GM11168 (cell line): ENCODE measurements around the gene TMBIM6.

Experiments
- in situ Hi-C: fragments of 300-500 bp; cut with MboI; formaldehyde crosslinking; loops from one replicate; pipeline ENCODE4 v1.12.0; 2022; ENCODE audit warnings: low sequenced_read_pairs; ENCODE audit not compliant: unreplicated experiment

Gene TMBIM6

GRCh38 chr12:49811136-49811535 lies 69.8 kb downstream of the TMBIM6 start:
- in situ Hi-C loops = no loop called here

- in situ Hi-C loops = no loop called here
Measured at GRCh38 chr12:49811961-49812401, 70.6 kb downstream of the TMBIM6 start.

DNA sequence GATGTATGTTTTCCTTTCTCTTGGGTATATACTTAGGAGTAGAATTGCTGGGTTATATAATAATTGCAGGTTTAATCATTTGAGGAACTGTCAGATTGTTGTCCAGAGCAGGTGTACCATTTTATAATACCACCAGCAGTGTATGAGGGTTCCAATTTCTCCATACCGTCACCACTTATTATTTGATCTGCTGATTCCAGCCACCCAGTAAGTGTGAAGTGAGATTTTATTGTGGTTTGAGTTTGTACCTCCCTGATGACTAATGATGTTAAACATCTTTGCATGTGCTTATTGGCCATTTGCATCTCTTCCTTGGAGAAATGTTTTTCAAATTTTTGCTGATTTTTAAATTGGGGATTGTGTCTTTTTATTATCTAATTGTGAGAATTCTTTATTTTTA lies 71.8 kb downstream of the TMBIM6 start:
- in situ Hi-C loops = no loop called here
